Loucy (cell line): ENCODE data around the gene ADAMTS19.

ENCODE experiments used
- H2AFZ ChIP-seq: fragments of 200-600 bp; sonication (generic); 2 replicates; pipeline ENCODE4 v1.6.0; 2016; ENCODE audit warnings: antibody characterized with exemption, mild to moderate bottlenecking, low read length, moderate library complexity
- H3F3A ChIP-seq: fragments of 200-600 bp; 2 replicates; pipeline ENCODE4 v1.6.0; 2016; ENCODE audit warnings: antibody characterized with exemption, low read depth, mild to moderate bottlenecking
- H3K27me3 ChIP-seq: fragments of 200-600 bp; sonication (generic); 2 replicates; pipeline ENCODE4 v1.6.1; 2014; ENCODE audit warnings: low read length, mild to moderate bottlenecking; ENCODE audit not compliant: insufficient read depth, poor library complexity, severe bottlenecking
- H3K36me3 ChIP-seq: fragments of 200-600 bp; sonication (generic); 2 replicates; pipeline ENCODE4 v1.6.1; 2016; ENCODE audit warnings: low read length; ENCODE audit not compliant: insufficient read depth
- H3K4me1 ChIP-seq: fragments of 200-600 bp; sonication (generic); 2 replicates; pipeline ENCODE4 v1.5.1; 2014; ENCODE audit warnings: low read length, mild to moderate bottlenecking; ENCODE audit not compliant: insufficient read depth, poor library complexity, severe bottlenecking
- H3K4me2 ChIP-seq: fragments of 200-600 bp; sonication (generic); 2 replicates; pipeline ENCODE4 v1.6.0; 2014; ENCODE audit warnings: antibody characterized with exemption, low read length, low read depth, mild to moderate bottlenecking; ENCODE audit not compliant: poor library complexity, severe bottlenecking
- H3K4me3 ChIP-seq: fragments of 200-600 bp; sonication (generic); 2 replicates; pipeline ENCODE4 v1.5.1; 2014; ENCODE audit warnings: low read length, mild to moderate bottlenecking, mixed read lengths; ENCODE audit not compliant: poor library complexity, severe bottlenecking
- H3K79me2 ChIP-seq: fragments of 200-600 bp; sonication (generic); 2 replicates; pipeline ENCODE4 v1.6.1; 2014; ENCODE audit warnings: low read length; ENCODE audit not compliant: insufficient read depth
- H3K9ac ChIP-seq: fragments of 200-600 bp; sonication (generic); 2 replicates; pipeline ENCODE4 v1.6.0; 2014; ENCODE audit warnings: mild to moderate bottlenecking, low read depth, low read length, moderate library complexity; ENCODE audit not compliant: poor library complexity, severe bottlenecking
- H3K9me2 ChIP-seq: fragments of 200-600 bp; sonication (generic); replicated peaks from 2 replicates; pipeline ENCODE4 v1.6.1; 2016; ENCODE audit warnings: low read depth, low read length, mixed read lengths
- H3K9me3 ChIP-seq: fragments of 200-600 bp; sonication (generic); 2 replicates; pipeline ENCODE4 v1.6.1; 2014; ENCODE audit warnings: mild to moderate bottlenecking, antibody characterized with exemption, low read length, low read depth; ENCODE audit not compliant: insufficient read depth
- H4K20me1 ChIP-seq: fragments of 200-600 bp; sonication (generic); 2 replicates; pipeline ENCODE4 v1.6.0; 2014; ENCODE audit warnings: antibody characterized with exemption, low read length, mild to moderate bottlenecking; ENCODE audit not compliant: insufficient read depth, poor library complexity, severe bottlenecking
- CTCF ChIP-seq: fragments of 200-600 bp; sonication (generic); conservative IDR thresholded peaks from 2 replicates; pipeline ENCODE4 v1.5.1; 2014; ENCODE audit warnings: mild to moderate bottlenecking, antibody characterized with exemption, low read length
- EZH2phosphoT487 ChIP-seq: fragments of 200-600 bp; IDR thresholded peaks from 2 replicates; pipeline ENCODE4 v1.6.1; 2018; ENCODE audit warnings: antibody characterized with exemption, mild to moderate bottlenecking, moderate library complexity, borderline replicate concordance

ADAMTS19 gene

GRCh38 chr5:129413570-129413969 lies 46.5 kb upstream of the ADAMTS19 start:
- Histone ChIP-seq H3K9ac (no peak overlapping the region), H3K4me2 (no peak overlapping the region), H3K79me2 (no peaks in the 10 kb centered on the region), H3K4me1 (no peaks in the 10 kb centered on the region), H3K36me3 (no peaks in the 10 kb centered on the region), H4K20me1 (no peaks in the 10 kb centered on the region), H3K4me3 (no peak overlapping the region), H3K27me3 (no peaks in the 10 kb centered on the region), H3K9me2 (no peaks in the 10 kb centered on the region), H3F3A (no peaks in the 10 kb centered on the region), H3K9me3 (no peaks in the 10 kb centered on the region), H2AFZ (no peak overlapping the region)
- TF ChIP-seq EZH2phosphoT487 (no peak), CTCF (no peak)

DNA sequence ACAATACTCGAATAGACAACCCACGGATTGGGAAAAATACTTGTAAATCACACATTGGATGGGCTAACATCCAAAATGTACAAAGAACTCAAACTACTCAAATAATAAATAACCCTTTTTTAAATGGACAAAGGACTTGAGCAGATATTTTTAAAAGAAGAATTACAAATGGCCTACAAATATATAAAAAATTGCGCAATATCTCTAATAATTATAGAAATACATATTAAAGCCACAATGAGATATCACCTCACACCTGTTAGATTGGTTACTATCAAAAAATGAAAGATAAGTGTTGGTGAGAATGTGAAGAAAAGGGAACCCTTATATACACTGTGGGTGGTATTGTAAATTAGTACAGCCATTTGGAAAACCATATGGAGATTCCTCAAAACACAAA lies 40.8 kb upstream of the ADAMTS19 start:
- Histone ChIP-seq H3K79me2 (no peaks in the 10 kb centered on the region), H3K27me3 (no peaks in the 10 kb centered on the region), H3F3A (no peaks in the 10 kb centered on the region), H4K20me1 (no peaks in the 10 kb centered on the region), H3K9me3 (no peaks in the 10 kb centered on the region), H3K9me2 (no peaks in the 10 kb centered on the region), H3K4me3 (no peak overlapping the region), H3K4me2 (no peak overlapping the region), H3K36me3 (no peaks in the 10 kb centered on the region), H3K9ac (no peak overlapping the region), H3K4me1 (no peaks in the 10 kb centered on the region), H2AFZ (no peak overlapping the region)
- TF ChIP-seq EZH2phosphoT487: no peak
- TF ChIP-seq CTCF: no peak

DNA sequence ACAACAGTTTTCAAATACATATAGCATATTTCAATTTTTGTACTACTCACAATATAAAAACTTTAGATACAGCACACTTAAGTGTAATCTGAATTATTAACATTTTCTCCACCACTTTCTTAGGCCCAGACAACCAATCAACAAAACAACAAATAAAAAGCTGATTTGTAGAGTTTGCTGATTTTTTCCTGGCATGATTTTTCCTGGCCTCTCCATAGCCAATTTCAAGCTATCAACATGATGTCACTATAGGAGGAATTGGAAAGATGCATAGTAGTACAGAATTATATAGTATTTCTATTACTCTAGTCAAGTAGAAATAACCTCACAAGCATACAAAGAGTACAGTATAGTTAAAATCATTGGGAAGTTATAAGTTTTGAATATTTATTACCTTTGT lies 35.1 kb upstream of the ADAMTS19 start:
- no peaks in the 10 kb centered on the region for H3K36me3 ChIP-seq
- no peak for TF ChIP-seq EZH2phosphoT487
- no peak for TF ChIP-seq CTCF
- no peaks in the 10 kb centered on the region for H3K79me2 ChIP-seq
- H3K9me2 ChIP-seq: no peaks in the 10 kb centered on the region
- H3K4me3 ChIP-seq: no peak overlapping the region
- H3K4me1 ChIP-seq: peaks cover 3% of the 10 kb centered on the region
- H3K4me2 ChIP-seq: no peak overlapping the region
- no peaks in the 10 kb centered on the region for H3K9me3 ChIP-seq
- no peak overlapping the region for H2AFZ ChIP-seq
- H3K9ac ChIP-seq: no peak overlapping the region
- H3F3A ChIP-seq: no peaks in the 10 kb centered on the region
- H4K20me1 ChIP-seq: no peaks in the 10 kb centered on the region
- no peaks in the 10 kb centered on the region for H3K27me3 ChIP-seq
